RWPE2 (cell line): ENCODE measurements around the gene TLR1.

Experiments
- ATAC-seq: fragments of 200-7000 bp; cut with Tn5 transposase; 3 replicates; pipeline ENCODE4 v1.9.1; 2021; ENCODE audit warnings: low read depth
- DNase-seq: peaks from one replicate; pipeline ENCODE4 v3.0.0-alpha.2; 2020; ENCODE audit warnings: low spot score
- H3K27ac ChIP-seq: fragments of 450-650 bp; 2 replicates; pipeline ENCODE4 v1.5.1; 2017; ENCODE audit warnings: mild to moderate bottlenecking; ENCODE audit not compliant: poor library complexity, severe bottlenecking
- H3K27me3 ChIP-seq: fragments of 250-450 bp; sonication (Bioruptor Pico); 2 replicates; pipeline ENCODE4 v1.5.1; 2021; ENCODE audit warnings: mild to moderate bottlenecking, moderate library complexity; ENCODE audit not compliant: insufficient read depth, poor library complexity, severe bottlenecking
- H3K36me3 ChIP-seq: fragments of 250-450 bp; sonication (Bioruptor Pico); 2 replicates; pipeline ENCODE4 v1.5.1; 2020; ENCODE audit warnings: low read depth, mild to moderate bottlenecking, moderate library complexity
- H3K4me1 ChIP-seq: fragments of 250-450 bp; sonication (Bioruptor Pico); 2 replicates; pipeline ENCODE4 v1.5.1; 2021; ENCODE audit warnings: mild to moderate bottlenecking, moderate library complexity; ENCODE audit not compliant: insufficient read depth, poor library complexity, severe bottlenecking
- H3K4me3 ChIP-seq: fragments of 250-450 bp; sonication (Bioruptor Pico); 2 replicates; pipeline ENCODE4 v1.5.1; 2021; ENCODE audit warnings: mild to moderate bottlenecking, moderate library complexity; ENCODE audit not compliant: severe bottlenecking
- H3K9me3 ChIP-seq: fragments of 250-450 bp; sonication (Bioruptor Pico); 2 replicates; pipeline ENCODE4 v1.5.1; 2021; ENCODE audit warnings: mild to moderate bottlenecking, moderate library complexity; ENCODE audit not compliant: severe bottlenecking
- TF ChIP-seq, protein P1 (sequence below): fragments of 450-650 bp; IDR thresholded peaks from one replicate; pipeline ENCODE4 v1.5.1; 2017; ENCODE audit warnings: mild to moderate bottlenecking, moderate library complexity; ENCODE audit not compliant: poor library complexity, severe bottlenecking

The TLR1 gene, protein sequence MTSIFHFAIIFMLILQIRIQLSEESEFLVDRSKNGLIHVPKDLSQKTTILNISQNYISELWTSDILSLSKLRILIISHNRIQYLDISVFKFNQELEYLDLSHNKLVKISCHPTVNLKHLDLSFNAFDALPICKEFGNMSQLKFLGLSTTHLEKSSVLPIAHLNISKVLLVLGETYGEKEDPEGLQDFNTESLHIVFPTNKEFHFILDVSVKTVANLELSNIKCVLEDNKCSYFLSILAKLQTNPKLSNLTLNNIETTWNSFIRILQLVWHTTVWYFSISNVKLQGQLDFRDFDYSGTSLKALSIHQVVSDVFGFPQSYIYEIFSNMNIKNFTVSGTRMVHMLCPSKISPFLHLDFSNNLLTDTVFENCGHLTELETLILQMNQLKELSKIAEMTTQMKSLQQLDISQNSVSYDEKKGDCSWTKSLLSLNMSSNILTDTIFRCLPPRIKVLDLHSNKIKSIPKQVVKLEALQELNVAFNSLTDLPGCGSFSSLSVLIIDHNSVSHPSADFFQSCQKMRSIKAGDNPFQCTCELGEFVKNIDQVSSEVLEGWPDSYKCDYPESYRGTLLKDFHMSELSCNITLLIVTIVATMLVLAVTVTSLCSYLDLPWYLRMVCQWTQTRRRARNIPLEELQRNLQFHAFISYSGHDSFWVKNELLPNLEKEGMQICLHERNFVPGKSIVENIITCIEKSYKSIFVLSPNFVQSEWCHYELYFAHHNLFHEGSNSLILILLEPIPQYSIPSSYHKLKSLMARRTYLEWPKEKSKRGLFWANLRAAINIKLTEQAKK

DNA sequence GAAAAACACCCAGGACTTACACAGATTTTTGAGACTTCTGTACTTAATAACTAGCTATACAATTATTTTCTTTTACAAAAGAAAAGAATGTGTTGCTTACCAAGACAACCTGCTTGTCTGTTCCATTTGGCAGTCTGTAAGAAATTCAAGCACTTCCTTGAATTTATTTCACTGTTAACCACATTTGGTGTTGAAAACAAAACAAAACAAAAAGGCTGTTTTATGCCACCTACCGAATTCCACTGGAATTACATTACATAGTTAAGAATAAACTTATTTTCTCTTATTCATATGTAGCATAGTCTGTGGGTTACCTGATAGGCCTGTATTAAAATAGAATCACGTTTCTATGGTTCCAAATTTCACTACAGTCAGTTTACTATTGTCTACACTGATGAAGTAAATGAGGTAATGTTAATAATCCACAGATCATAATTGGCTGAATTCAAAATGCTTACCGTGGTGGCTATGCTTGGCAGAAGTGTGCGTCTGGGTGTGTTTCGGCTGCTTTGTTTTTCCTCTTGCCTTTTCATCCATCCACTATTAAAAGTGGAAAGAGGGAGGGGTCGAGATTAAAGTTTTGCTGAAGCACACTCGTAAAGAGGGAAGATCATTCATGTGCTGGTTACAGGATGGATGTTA is at the start of gene TLR1:
Gene TLR1, minus strand, starts transcription at position 138 of the 642 bp plus-strand sequence. CDS start 5,960 bp downstream, outside the sequence.
- ATAC-seq, result no peak
- Histone ChIP-seq H3K9me3 (no peaks in the 10 kb centered on the region), H3K4me3 (no peak within 1 kb of the TSS), H3K4me1 (no peaks in the 10 kb centered on the region), H3K36me3 (no peaks in the 10 kb centered on the region), H3K27ac (no peak within 1 kb of the TSS), H3K27me3 (no peaks in the 10 kb centered on the region)
- TF ChIP-seq, protein P1, sequence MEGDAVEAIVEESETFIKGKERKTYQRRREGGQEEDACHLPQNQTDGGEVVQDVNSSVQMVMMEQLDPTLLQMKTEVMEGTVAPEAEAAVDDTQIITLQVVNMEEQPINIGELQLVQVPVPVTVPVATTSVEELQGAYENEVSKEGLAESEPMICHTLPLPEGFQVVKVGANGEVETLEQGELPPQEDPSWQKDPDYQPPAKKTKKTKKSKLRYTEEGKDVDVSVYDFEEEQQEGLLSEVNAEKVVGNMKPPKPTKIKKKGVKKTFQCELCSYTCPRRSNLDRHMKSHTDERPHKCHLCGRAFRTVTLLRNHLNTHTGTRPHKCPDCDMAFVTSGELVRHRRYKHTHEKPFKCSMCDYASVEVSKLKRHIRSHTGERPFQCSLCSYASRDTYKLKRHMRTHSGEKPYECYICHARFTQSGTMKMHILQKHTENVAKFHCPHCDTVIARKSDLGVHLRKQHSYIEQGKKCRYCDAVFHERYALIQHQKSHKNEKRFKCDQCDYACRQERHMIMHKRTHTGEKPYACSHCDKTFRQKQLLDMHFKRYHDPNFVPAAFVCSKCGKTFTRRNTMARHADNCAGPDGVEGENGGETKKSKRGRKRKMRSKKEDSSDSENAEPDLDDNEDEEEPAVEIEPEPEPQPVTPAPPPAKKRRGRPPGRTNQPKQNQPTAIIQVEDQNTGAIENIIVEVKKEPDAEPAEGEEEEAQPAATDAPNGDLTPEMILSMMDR, result peak; percentile 76
- DNase-seq, result no peak

DNA sequence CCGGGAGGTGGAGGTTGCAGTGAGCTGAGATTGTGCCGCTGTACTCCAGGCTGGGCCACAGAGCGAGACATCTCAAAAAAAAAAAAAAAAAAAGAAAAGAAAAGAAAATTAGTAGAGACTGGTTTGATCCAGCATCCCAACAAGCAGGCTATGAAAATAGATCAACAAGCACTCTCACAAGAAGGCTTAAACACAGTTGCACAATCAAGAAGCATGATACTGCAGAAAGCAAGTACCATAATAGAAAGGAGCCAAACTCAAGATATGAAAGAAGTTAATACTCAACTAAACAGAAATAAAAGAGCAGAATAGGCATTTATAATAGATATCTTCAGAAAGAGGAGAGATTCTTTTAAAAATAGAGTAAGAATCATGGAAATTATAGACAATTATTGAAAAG is 41.4 kb upstream of the TLR1 start:
- Histone ChIP-seq H3K27ac (no peak overlapping the region), H3K9me3 (no peaks in the 10 kb centered on the region), H3K27me3 (no peaks in the 10 kb centered on the region), H3K4me1 (no peaks in the 10 kb centered on the region), H3K36me3 (no peaks in the 10 kb centered on the region; the same call in 1 of the 2 replicates), H3K4me3 (no peak overlapping the region)
- ATAC-seq (no peak), DNase-seq (no peak)
- TF ChIP-seq, protein P1, result no peak

DNA sequence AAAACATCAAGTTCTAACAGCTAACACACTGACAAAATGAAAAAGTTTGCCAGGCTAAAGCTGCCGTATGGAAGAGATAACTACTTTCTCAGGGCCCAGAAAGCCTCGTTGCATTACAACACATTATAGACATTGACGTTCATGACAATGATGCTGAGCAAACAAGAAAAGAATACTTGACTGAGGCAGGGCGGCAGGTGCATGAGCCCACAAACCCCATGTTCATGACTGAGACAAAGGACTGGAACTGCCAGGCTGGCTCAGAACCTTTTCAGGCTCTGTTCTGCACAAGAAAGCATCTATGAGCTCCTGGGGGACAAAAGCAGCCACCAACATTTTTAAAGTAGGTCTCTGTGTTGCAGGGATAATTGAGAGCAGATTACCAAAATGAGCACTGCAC is 38.4 kb upstream of the TLR1 start:
- ATAC-seq (no peak), DNase-seq (no peak)
- H3K9me3 ChIP-seq, result no peaks in the 10 kb centered on the region
- TF ChIP-seq, protein P1, result no peak
- H3K36me3 ChIP-seq, result no peaks in the 10 kb centered on the region; the same call in 1 of the 2 replicates
- no peak overlapping the region for H3K4me3 ChIP-seq
- no peaks in the 10 kb centered on the region for H3K27me3 ChIP-seq
- H3K4me1 ChIP-seq, result peaks cover 1% of the 10 kb centered on the region
- no peak overlapping the region for H3K27ac ChIP-seq

DNA sequence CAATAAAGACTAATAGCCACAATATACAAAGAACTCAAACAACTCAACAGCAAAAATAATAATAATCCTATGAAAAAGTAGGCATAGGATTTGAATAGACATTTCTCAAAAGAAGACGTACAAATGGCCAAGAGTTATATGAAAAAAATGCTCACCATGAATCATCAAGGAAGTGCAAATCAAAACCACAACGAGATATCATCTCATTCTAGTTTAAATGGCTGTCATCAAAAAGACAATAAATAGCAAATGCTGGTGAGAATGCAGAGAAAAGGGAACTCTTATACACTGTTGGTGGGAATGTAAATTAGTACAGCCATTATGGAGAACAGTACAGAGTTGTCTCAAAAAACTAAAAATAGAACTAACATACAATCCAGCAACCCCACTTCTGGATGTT is 33.3 kb upstream of the TLR1 start:
- peaks cover 4% of the 10 kb centered on the region for H3K9me3 ChIP-seq
- no peak overlapping the region for H3K27ac ChIP-seq
- no peak for ATAC-seq

More for the DNA sequence above, 33.3 kb upstream of the TLR1 start:
- no peak for DNase-seq
- TF ChIP-seq, protein P1, result no peak
- Histone ChIP-seq H3K4me3 (no peak overlapping the region), H3K27me3 (no peaks in the 10 kb centered on the region), H3K4me1 (peaks cover 4% of the 10 kb centered on the region), H3K36me3 (no peaks in the 10 kb centered on the region)
